Measurements from ENCODE around the gene BAHCC1. TPM values are rescaled to one million over a fixed set of nuclear protein-coding genes. Genes with fewer than 3 reads are reported as not detected.

Gene BAHCC1
- total and polyA plus RNA-seq, 9 of the 15 experiments (the other 6 are each of a cell fraction or from before 2014, with no cell fraction given) = 0.14 to 26.9 (median 5.0) TPM

DNA sequence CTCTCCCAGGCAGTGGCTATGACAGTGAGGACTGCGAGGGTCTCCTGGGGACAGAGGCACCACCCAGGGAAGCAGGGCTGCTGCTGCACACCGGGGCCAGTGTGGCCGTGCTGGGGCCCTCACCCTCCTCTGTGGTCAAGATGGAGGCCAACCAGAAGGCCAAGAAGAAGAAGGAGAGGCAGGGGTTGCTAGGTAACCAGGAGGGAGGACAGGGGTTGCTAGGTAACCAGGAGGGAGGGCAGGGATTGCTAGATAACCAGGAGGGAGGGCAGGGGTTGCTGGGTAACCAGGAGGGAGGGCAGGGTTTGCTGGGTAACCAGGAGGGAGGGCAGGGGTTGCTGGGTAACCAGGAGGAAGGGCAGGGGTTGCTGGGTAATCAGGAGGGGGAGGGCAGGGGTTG is 62.1 kb downstream of the BAHCC1 start:
- no peaks in the 10 kb centered on the region for H3K9me1 ChIP-seq (ENCODE audit: control insufficient read depth, insufficient read depth, low read length)
- FAIRE-seq (no peak), DNase-seq (ENCODE audit: extremely low read depth in 1 of 4, low spot score in 3 of 4) (peak in 1 of 4 experiments; percentile 19), ATAC-seq (no peak)
- H3K4me3 ChIP-seq = no peak overlapping the region
- CTCF ChIA-PET (ENCODE audit: low intra/inter-chr PET ratio) = no interaction called here
- POLR2A ChIA-PET = interaction anchor here (1.2 kb wide), 1 partner anchor 64 kb away, joined by 3 read pairs; no protein-coding TSS in a partner anchor
- H3K4me1 ChIP-seq (replicated peaks in 1 of 2; ENCODE audit: control insufficient read depth in 2 of 2, insufficient read depth in 2 of 2, low read length in 2 of 2) = peaks cover 10 to 80% of the 10 kb centered on the region in 2 experiments; a peak in 3 of 5 replicates
- 91% methylated on average over 1 of the region's 3 CpGs for WGBS (ENCODE audit: insufficient coverage, low coverage, missing lambda C conversion rate)
- H3K79me2 ChIP-seq (ENCODE audit: control insufficient read depth, insufficient read depth, low read length) = no peaks in the 10 kb centered on the region
- H3K4me2 ChIP-seq (ENCODE audit: insufficient read depth, low read length) = no peak overlapping the region
- no peaks in the 10 kb centered on the region for H3K27me3 ChIP-seq (ENCODE audit: control insufficient read depth in 2 of 2, insufficient read depth in 2 of 2, low read length in 2 of 2)
- no peaks in the 10 kb centered on the region for H3K9me3 ChIP-seq (replicated peaks; ENCODE audit: control insufficient read depth, insufficient read depth, low read depth, low read length)
- intact Hi-C loops (cut with micrococcal nuclease) = no loop called here
- H4K20me1 ChIP-seq (replicated peaks; ENCODE audit: control insufficient read depth, insufficient read depth, low read length) = no peaks in the 10 kb centered on the region
- no peak overlapping the region for H2AFZ ChIP-seq (ENCODE audit: low read depth, low read length)
- H3K9ac ChIP-seq (ENCODE audit: insufficient read depth in 1 of 2, low read depth in 2 of 2, low read length in 2 of 2) = no peak overlapping the region
- H3K36me3 ChIP-seq (ENCODE audit: control insufficient read depth, insufficient read depth, low read length) = peaks cover 2% of the 10 kb centered on the region; the same call in 1 of the 3 replicates
- no peak overlapping the region for H3K27ac ChIP-seq (ENCODE audit: extremely low read depth, low read depth, low read length)
- in situ Hi-C loops (cut with MboI) = no loop called here
- BruUV-seq (replicated peaks) = no TSS peak
- TF ChIP-seq TCF7L2 (IDR thresholded peaks at IDR 0.05; ENCODE audit: low read depth, low read length) (no peak), KDM1A (IDR thresholded peaks at IDR 0.05) (0 out of 4 replicates have a peak, but pooled peaks of 1 of the 2 experiments have one; percentile 22), CREM (IDR thresholded peaks at IDR 0.05; ENCODE audit: low read depth) (no peak), RCOR1 (IDR thresholded peaks at IDR 0.05; ENCODE audit: borderline replicate concordance in 1 of 2, low read depth in 2 of 2, low read length in 2 of 2) (0 out of 4 replicates have a peak, but pooled peaks of 1 of the 2 experiments have one; percentile 18), MED1 (CRISPR knock-in tag; IDR thresholded peaks at IDR 0.05; ENCODE audit: borderline replicate concordance) (no peak), WHSC1 (IDR thresholded peaks at IDR 0.05; ENCODE audit: low read length) (no peak), NR3C1 (CRISPR knock-in tag; IDR thresholded peaks at IDR 0.05) (no peak), RFX1 (IDR thresholded peaks at IDR 0.05) (peak; percentile 84), ZNF507 (tag; conservative IDR thresholded peaks at IDR 0.05) (no peak)
- TF ChIP-seq, protein P1, sequence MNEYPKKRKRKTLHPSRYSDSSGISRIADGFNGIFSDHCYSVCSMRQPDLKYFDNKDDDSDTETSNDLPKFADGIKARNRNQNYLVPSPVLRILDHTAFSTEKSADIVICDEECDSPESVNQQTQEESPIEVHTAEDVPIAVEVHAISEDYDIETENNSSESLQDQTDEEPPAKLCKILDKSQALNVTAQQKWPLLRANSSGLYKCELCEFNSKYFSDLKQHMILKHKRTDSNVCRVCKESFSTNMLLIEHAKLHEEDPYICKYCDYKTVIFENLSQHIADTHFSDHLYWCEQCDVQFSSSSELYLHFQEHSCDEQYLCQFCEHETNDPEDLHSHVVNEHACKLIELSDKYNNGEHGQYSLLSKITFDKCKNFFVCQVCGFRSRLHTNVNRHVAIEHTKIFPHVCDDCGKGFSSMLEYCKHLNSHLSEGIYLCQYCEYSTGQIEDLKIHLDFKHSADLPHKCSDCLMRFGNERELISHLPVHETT (CRISPR knock-in tag; conservative IDR thresholded peaks at IDR 0.05 in 1 of 2, IDR thresholded peaks at IDR 0.05 in 1 of 2) = no peak
- TF ChIP-seq, protein P2, sequence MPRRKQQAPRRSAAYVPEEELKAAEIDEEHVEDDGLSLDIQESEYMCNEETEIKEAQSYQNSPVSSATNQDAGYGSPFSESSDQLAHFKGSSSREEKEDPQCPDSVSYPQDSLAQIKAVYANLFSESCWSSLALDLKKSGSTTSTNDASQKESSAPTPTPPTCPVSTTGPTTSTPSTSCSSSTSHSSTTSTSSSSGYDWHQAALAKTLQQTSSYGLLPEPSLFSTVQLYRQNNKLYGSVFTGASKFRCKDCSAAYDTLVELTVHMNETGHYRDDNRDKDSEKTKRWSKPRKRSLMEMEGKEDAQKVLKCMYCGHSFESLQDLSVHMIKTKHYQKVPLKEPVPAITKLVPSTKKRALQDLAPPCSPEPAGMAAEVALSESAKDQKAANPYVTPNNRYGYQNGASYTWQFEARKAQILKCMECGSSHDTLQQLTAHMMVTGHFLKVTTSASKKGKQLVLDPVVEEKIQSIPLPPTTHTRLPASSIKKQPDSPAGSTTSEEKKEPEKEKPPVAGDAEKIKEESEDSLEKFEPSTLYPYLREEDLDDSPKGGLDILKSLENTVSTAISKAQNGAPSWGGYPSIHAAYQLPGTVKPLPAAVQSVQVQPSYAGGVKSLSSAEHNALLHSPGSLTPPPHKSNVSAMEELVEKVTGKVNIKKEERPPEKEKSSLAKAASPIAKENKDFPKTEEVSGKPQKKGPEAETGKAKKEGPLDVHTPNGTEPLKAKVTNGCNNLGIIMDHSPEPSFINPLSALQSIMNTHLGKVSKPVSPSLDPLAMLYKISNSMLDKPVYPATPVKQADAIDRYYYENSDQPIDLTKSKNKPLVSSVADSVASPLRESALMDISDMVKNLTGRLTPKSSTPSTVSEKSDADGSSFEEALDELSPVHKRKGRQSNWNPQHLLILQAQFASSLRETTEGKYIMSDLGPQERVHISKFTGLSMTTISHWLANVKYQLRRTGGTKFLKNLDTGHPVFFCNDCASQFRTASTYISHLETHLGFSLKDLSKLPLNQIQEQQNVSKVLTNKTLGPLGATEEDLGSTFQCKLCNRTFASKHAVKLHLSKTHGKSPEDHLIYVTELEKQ (CRISPR knock-in tag; IDR thresholded peaks at IDR 0.05) = no peak
- TF ChIP-seq, protein P3, sequence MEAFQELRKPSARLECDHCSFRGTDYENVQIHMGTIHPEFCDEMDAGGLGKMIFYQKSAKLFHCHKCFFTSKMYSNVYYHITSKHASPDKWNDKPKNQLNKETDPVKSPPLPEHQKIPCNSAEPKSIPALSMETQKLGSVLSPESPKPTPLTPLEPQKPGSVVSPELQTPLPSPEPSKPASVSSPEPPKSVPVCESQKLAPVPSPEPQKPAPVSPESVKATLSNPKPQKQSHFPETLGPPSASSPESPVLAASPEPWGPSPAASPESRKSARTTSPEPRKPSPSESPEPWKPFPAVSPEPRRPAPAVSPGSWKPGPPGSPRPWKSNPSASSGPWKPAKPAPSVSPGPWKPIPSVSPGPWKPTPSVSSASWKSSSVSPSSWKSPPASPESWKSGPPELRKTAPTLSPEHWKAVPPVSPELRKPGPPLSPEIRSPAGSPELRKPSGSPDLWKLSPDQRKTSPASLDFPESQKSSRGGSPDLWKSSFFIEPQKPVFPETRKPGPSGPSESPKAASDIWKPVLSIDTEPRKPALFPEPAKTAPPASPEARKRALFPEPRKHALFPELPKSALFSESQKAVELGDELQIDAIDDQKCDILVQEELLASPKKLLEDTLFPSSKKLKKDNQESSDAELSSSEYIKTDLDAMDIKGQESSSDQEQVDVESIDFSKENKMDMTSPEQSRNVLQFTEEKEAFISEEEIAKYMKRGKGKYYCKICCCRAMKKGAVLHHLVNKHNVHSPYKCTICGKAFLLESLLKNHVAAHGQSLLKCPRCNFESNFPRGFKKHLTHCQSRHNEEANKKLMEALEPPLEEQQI (IDR thresholded peaks at IDR 0.05) = no peak
- TF ChIP-seq, protein P4, sequence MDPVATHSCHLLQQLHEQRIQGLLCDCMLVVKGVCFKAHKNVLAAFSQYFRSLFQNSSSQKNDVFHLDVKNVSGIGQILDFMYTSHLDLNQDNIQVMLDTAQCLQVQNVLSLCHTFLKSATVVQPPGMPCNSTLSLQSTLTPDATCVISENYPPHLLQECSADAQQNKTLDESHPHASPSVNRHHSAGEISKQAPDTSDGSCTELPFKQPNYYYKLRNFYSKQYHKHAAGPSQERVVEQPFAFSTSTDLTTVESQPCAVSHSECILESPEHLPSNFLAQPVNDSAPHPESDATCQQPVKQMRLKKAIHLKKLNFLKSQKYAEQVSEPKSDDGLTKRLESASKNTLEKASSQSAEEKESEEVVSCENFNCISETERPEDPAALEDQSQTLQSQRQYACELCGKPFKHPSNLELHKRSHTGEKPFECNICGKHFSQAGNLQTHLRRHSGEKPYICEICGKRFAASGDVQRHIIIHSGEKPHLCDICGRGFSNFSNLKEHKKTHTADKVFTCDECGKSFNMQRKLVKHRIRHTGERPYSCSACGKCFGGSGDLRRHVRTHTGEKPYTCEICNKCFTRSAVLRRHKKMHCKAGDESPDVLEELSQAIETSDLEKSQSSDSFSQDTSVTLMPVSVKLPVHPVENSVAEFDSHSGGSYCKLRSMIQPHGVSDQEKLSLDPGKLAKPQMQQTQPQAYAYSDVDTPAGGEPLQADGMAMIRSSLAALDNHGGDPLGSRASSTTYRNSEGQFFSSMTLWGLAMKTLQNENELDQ (CRISPR knock-in tag; IDR thresholded peaks at IDR 0.05; ENCODE audit: borderline replicate concordance) = no peak
